Nucleus accumbens (tissue), 56 donors: ENCODE data around the gene GTF2F1.
A peak's percentile ranks its signal among the peaks of the same experiment; 100 is the strongest.
"Not testable (repeated sequence)": the region's sequence is repeated elsewhere in the genome, so short reads cannot be mapped to it uniquely, and the experiment has no call there.

Experiments
- DNase-seq, 56 donors: peaks; one replicate each; lab custom pipeline; 2025; lab: John Stamatoyannopoulos, UW

Gene GTF2F1

GRCh38 chr19:6417713-6418561 is 25.0 kb upstream of the GTF2F1 start:
- DNase-seq = peak in 39 of 56 donors; percentile 2 to 75 (median 37)

- DNase-seq = peak in 2 of 56 donors; percentile 18 to 20
Observed at GRCh38 chr19:6416658-6417405, 23.9 kb upstream of the GTF2F1 start.

GRCh38 chr19:6415591-6416190 is 22.7 kb upstream of the GTF2F1 start:
- DNase-seq = no peak

GRCh38 chr19:6414793-6415590 is 22.0 kb upstream of the GTF2F1 start:
- no peak for DNase-seq

- DNase-seq = no peak
Observed at GRCh38 chr19:6413721-6414643, 21.0 kb upstream of the GTF2F1 start.

GRCh38 chr19:6413291-6413690 is 20.3 kb upstream of the GTF2F1 start:
- no peak for DNase-seq

- DNase-seq = peak in 3 of 56 donors; percentile 3 to 22 (median 8)
Observed at GRCh38 chr19:6412447-6413091, 19.6 kb upstream of the GTF2F1 start.

GRCh38 chr19:6412061-6412446 is 19.1 kb upstream of the GTF2F1 start:
- DNase-seq = no peak

GRCh38 chr19:6409346-6409745 is 16.4 kb upstream of the GTF2F1 start:
- no peak for DNase-seq

- no peak for DNase-seq
Observed at GRCh38 chr19:6406401-6406800, 13.4 kb upstream of the GTF2F1 start.

GRCh38 chr19:6402837-6403608 is 10.1 kb upstream of the GTF2F1 start:
- peak in 52 of 56 donors; percentile 17 to 93 (median 68) for DNase-seq

- no peak for DNase-seq
Observed at GRCh38 chr19:6402058-6402457, 9.1 kb upstream of the GTF2F1 start.

- DNase-seq = not testable (repeated sequence)
Observed at GRCh38 chr19:6400062-6400944, 7.3 kb upstream of the GTF2F1 start.

- DNase-seq = no peak
Observed at GRCh38 chr19:6396305-6396704, 3.3 kb upstream of the GTF2F1 start.

- DNase-seq = no peak
Observed at GRCh38 chr19:6394831-6395230, 1.9 kb upstream of the GTF2F1 start.

GRCh38 chr19:6393983-6394412 is 1.0 kb upstream of the GTF2F1 start:
- DNase-seq = no peak
